Nephron progenitor cell (in vitro differentiated cells): ENCODE data around the gene SPINK14.

ENCODE experiments used
- DNase-seq: peaks from one replicate; pipeline ENCODE4 v3.0.0; 2021
- H3K27ac Mint-ChIP-seq: 2 replicates; pipeline ENCODE4 v1.8.0; 2021; ENCODE audit warnings: mild to moderate bottlenecking, moderate library complexity, mixed read lengths
- H3K27me3 Mint-ChIP-seq: 2 replicates; pipeline ENCODE4 v1.8.0; 2021; ENCODE audit warnings: mild to moderate bottlenecking, low read depth, mixed read lengths; ENCODE audit not compliant: poor library complexity
- H3K36me3 Mint-ChIP-seq: 2 replicates; pipeline ENCODE4 v1.8.0; 2021; ENCODE audit warnings: low read depth, mixed read lengths
- H3K4me1 Mint-ChIP-seq: 2 replicates; pipeline ENCODE4 v1.8.0; 2021; ENCODE audit warnings: mixed read lengths
- H3K4me3 Mint-ChIP-seq: 2 replicates; pipeline ENCODE4 v1.8.0; 2021; ENCODE audit warnings: mild to moderate bottlenecking, moderate library complexity, mixed read lengths
- H3K9me3 Mint-ChIP-seq: 2 replicates; pipeline ENCODE4 v1.8.0; 2021; ENCODE audit warnings: mild to moderate bottlenecking, moderate library complexity, mixed read lengths
- CTCF ChIP-seq: fragments of 200-600 bp; sonication (generic); IDR thresholded peaks from 2 replicates; pipeline ENCODE4 v1.5.0; 2021; ENCODE audit warnings: antibody characterized with exemption

Gene SPINK14

GRCh38 chr5:148168246-148168645, at the start of gene SPINK14:
Gene SPINK14, plus strand, starts transcription at chr5:148168546. Its CDS starts 1,187 bp downstream, at chr5:148169733.
- no peak for TF ChIP-seq CTCF
- Mint-ChIP-seq H3K27me3 (peaks cover 4% of the 10 kb centered on the region), H3K27ac (peak within 1 kb of the TSS; percentile 4), H3K36me3 (no peaks in the 10 kb centered on the region), H3K4me3 (no peak within 1 kb of the TSS), H3K4me1 (no peaks in the 10 kb centered on the region), H3K9me3 (no peaks in the 10 kb centered on the region)
- no peak for DNase-seq

- Mint-ChIP-seq H3K27me3 (no peaks in the 10 kb centered on the region), H3K4me1 (no peaks in the 10 kb centered on the region), H3K36me3 (peaks cover 5% of the 10 kb centered on the region), H3K4me3 (no peak overlapping the region), H3K9me3 (no peaks in the 10 kb centered on the region), H3K27ac (no peak overlapping the region)
- TF ChIP-seq CTCF, result no peak
- DNase-seq, result no peak
Observed at GRCh38 chr5:148120317-148120716, 48.0 kb upstream of the SPINK14 start.

GRCh38 chr5:148125641-148126040, 42.7 kb upstream of the SPINK14 start:
- DNase-seq, result no peak
- TF ChIP-seq CTCF, result peak; percentile 32
- Mint-ChIP-seq H3K9me3 (no peaks in the 10 kb centered on the region), H3K27me3 (no peaks in the 10 kb centered on the region), H3K4me3 (no peak overlapping the region), H3K36me3 (no peaks in the 10 kb centered on the region), H3K4me1 (no peaks in the 10 kb centered on the region), H3K27ac (no peak overlapping the region)

- H3K36me3 Mint-ChIP-seq, result no peaks in the 10 kb centered on the region
- H3K27ac Mint-ChIP-seq, result no peak overlapping the region
- DNase-seq, result no peak
- H3K4me1 Mint-ChIP-seq, result no peaks in the 10 kb centered on the region
- H3K4me3 Mint-ChIP-seq, result no peak overlapping the region
- TF ChIP-seq CTCF, result no peak
- H3K27me3 Mint-ChIP-seq, result no peaks in the 10 kb centered on the region
- H3K9me3 Mint-ChIP-seq, result no peaks in the 10 kb centered on the region
Observed at GRCh38 chr5:148135091-148136048, 33.0 kb upstream of the SPINK14 start.

GRCh38 chr5:148140846-148141245, 27.5 kb upstream of the SPINK14 start:
- no peak for DNase-seq
- H3K4me3 Mint-ChIP-seq, result no peak overlapping the region

More at GRCh38 chr5:148140846-148141245, 27.5 kb upstream of the SPINK14 start:
- H3K27ac Mint-ChIP-seq, result no peak overlapping the region
- no peaks in the 10 kb centered on the region for H3K9me3 Mint-ChIP-seq
- no peaks in the 10 kb centered on the region for H3K4me1 Mint-ChIP-seq
- TF ChIP-seq CTCF, result no peak
- no peaks in the 10 kb centered on the region for H3K36me3 Mint-ChIP-seq
- H3K27me3 Mint-ChIP-seq, result no peaks in the 10 kb centered on the region
